Stimulated activated CD4-positive, alpha-beta T cell treated with anti-CD3 and anti-CD28 coated beads, TNF-alpha, amount 100 ng/mL, for 4 hours (primary cell): Measurements from ENCODE around the gene ZHX3.
"Not testable (repeated sequence)": the region's sequence is repeated elsewhere in the genome, so short reads cannot be mapped to it uniquely, and the experiment has no call there.

Source experiments
- DNase-seq, 3 experiments: peaks; one replicate each; pipeline ENCODE4 v3.0.0-alpha.2; 2020; ENCODE audit warnings: low read depth in 3 of 3

ZHX3 gene

DNA sequence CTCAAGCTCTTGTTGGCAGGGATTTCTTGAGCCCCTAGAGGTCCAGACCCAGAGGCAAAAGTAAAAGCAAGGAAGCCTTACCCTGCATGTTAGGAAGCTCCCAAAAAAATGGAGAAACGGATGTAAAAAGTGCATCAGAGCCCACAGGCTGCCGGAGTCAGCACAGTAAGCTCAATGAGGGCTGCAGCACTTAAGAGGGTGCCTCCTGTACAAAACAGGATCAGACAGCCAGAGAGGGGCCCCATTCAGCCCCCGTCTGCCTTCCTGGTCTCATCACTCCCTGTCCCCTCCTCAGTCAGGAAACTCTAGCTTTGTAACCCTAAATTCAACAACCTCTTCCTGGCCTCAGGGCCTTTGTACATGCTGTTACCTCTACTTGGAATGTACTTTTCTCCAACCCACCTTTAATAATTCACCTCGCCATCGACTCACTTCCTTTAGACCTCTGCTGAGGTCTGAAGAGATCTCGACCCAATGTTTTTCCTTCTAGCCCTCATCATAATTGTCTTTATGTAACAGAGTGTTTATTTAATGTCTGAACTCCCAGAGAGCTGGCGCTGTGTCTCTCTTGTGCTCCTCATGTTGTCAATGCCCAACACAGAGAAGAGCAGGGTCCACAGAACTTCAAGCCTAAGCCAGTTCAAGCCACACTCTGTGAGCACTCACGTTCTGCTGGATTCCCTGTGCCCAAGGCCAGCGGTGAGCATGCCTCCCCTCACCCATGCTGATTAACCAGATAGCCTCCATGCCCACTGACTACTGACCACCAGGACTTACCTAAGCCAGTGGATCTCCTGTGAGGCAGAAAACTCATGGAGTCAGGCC lies 183.0 kb downstream of the ZHX3 start:
- no peak for DNase-seq

DNA sequence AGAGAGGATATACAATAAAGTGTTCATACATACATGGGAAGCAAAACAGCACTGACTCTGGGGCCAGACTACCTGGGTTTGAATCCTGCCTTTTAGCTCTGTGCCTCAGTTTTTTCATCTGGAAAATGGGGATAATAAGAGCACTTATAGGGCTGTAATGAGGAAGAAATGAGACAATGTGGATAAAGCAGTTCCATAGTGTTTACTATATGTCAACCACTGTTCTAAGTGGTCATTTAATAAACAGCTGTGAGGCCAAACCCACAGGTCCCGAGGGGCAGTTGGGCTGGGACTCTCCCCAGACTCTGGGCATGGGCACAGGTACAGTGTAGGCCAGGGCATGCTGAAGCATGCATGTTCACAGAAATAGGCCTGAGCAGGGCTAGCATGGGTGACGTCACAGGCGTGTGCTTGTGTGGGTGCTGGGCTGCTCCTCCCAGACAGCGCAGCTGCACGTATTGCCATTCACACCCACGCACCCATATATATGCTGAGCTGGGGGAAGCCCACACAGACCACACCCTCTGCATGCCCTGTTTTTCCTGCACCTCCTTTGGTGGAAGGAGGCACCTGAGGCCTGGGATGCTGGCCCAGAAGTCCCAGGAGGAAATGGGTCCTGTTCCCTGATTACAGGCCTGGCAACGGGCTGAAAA lies 183.7 kb downstream of the ZHX3 start:
- peak in 2 of 3 experiments; percentile 47 to 55 for DNase-seq

DNA sequence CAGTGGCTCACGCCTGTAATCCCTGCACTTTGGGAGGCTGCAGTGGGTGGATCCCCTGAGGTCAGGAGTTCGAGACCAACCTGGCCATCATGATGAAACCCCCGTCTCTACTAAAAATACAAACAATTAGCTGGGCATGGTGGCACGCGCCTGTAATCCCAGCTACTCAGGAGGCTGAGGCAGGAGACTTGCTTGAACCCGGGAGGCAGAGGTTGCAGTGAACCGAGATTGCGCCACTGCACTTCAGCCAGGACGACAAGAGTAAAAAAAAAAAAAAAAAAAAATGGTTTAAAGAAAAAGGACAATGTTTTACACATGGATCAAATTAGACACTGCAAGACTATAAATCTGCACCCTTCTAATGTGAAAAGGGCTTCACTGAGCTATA lies 185.1 kb downstream of the ZHX3 start:
- DNase-seq, result not testable (repeated sequence)

DNA sequence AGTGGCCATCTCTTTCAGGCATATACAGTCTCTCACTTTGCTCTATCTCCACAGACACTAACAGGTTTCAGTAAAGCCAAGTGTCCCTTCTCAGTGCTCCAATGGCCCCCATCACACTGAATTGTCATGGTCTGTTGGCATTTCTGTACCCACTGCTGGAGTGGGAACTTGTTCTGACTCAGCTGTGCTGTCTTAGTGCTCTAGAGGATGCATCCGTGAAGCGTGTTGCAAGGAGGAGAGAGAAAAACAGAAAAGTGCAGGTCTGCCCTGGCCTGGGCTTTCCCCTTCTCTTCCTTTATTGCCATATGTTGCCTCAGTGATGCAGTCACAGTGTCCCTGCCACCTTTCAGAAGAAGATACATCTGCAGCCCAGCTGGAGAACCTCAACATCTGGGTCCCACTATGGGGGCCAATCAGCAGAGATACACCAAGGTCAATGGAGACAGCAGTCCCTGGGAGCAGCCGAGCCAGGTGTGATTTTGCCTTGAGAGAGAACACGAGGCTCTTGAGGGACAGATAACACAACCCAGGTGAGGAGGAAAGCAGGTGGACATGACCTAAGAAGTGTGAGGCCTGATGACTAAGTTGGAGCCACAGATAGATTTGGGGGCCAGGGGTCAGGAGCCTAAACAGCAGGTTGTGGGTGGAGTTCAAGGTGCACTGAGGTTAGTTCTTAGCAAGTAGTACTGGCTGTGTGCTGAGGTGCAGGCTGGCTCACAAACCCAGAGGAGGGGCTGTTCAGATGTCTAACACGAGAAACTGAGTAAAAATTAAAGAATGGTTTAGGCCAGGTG lies 185.7 kb downstream of the ZHX3 start:
- no peak for DNase-seq
